Measurements from ENCODE around the gene WWOX. TPM values are rescaled to one million over a fixed set of nuclear protein-coding genes. Genes with fewer than 3 reads are reported as not detected.

WWOX gene
- total RNA-seq, 4 donors from 2014 or later, result 21.4 to 55.6 (median 33.2) TPM

- no peak for TF ChIP-seq CTCF (IDR thresholded peaks at IDR 0.05)
- DNase-seq (ENCODE audit: low spot score), result no peak
- no peak for ATAC-seq (ENCODE audit: low FRiP score)
Measured at GRCh38 chr16:78102865-78103264, 3.4 kb downstream of the WWOX start.

GRCh38 chr16:78105517-78105916, 6.1 kb downstream of the WWOX start:
- ATAC-seq (ENCODE audit: low FRiP score) (no peak), DNase-seq (ENCODE audit: low spot score) (no peak)
- no peak for TF ChIP-seq CTCF (IDR thresholded peaks at IDR 0.05)

GRCh38 chr16:78106686-78107085, 7.2 kb downstream of the WWOX start:
- DNase-seq (ENCODE audit: low spot score), result no peak
- TF ChIP-seq CTCF (IDR thresholded peaks at IDR 0.05), result no peak
- ATAC-seq (ENCODE audit: low FRiP score), result no peak

- ATAC-seq (ENCODE audit: low FRiP score), result no peak
- TF ChIP-seq CTCF (IDR thresholded peaks at IDR 0.05), result no peak
- no peak for DNase-seq (ENCODE audit: low spot score)
Measured at GRCh38 chr16:78108451-78108850, 9.0 kb downstream of the WWOX start.

- no peak for TF ChIP-seq CTCF (IDR thresholded peaks at IDR 0.05)
Measured at GRCh38 chr16:78113258-78113657, 13.8 kb downstream of the WWOX start.

GRCh38 chr16:78115659-78116058, 16.2 kb downstream of the WWOX start:
- no peak for TF ChIP-seq CTCF (IDR thresholded peaks at IDR 0.05)
- no peak for ATAC-seq (ENCODE audit: low FRiP score)
- no peak for DNase-seq (ENCODE audit: low spot score)

More at GRCh38 chr16:78113258-78113657, 13.8 kb downstream of the WWOX start:
- DNase-seq (ENCODE audit: low spot score) (no peak), ATAC-seq (ENCODE audit: low FRiP score) (no peak)

GRCh38 chr16:78116946-78117345, 17.5 kb downstream of the WWOX start:
- ATAC-seq (ENCODE audit: low FRiP score) (no peak), DNase-seq (ENCODE audit: low spot score) (no peak)
- no peak for TF ChIP-seq CTCF (IDR thresholded peaks at IDR 0.05)
